ENCODE measurements around the gene TIMP2. TPM values are rescaled to one million over a fixed set of nuclear protein-coding genes. Genes with fewer than 3 reads are reported as not detected.

Gene TIMP2
- total RNA-seq, 2 experiments from 2014 or later: 0.54 TPM; not detected in 1

DNA sequence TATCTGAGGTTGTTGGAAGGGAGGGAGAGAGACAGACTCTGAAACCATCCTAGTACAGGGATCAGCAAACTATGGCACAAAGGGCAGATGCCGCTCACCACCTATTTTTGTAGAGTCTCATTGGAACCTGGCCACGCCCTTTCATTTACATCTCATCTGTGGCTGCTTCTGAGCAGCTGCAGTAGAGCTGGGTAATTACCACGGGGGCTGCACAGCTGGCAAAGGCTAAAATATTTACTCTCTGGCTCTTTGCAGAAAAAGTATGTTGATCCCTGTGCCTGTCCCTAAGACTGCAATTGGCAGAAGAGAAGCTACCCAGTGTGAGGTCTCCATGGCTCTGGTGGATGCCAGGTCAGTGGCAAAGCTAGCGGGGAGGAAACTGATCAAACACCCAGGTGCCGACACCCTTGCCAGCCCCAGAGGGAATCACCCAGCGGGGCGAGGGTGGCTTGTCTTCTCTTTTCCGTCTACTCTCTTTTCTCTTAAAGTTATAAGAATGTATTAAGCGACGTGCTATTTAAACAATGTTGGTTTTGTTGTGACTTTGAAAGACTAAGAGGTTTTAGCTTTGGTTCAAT is 36.2 kb downstream of the TIMP2 start:
- TF ChIP-seq EZH2phosphoT487 (IDR thresholded peaks at IDR 0.05; ENCODE audit: borderline replicate concordance, low read depth, low read length): no peak
- TF ChIP-seq, protein P1, sequence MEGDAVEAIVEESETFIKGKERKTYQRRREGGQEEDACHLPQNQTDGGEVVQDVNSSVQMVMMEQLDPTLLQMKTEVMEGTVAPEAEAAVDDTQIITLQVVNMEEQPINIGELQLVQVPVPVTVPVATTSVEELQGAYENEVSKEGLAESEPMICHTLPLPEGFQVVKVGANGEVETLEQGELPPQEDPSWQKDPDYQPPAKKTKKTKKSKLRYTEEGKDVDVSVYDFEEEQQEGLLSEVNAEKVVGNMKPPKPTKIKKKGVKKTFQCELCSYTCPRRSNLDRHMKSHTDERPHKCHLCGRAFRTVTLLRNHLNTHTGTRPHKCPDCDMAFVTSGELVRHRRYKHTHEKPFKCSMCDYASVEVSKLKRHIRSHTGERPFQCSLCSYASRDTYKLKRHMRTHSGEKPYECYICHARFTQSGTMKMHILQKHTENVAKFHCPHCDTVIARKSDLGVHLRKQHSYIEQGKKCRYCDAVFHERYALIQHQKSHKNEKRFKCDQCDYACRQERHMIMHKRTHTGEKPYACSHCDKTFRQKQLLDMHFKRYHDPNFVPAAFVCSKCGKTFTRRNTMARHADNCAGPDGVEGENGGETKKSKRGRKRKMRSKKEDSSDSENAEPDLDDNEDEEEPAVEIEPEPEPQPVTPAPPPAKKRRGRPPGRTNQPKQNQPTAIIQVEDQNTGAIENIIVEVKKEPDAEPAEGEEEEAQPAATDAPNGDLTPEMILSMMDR (conservative IDR thresholded peaks at IDR 0.05; ENCODE audit: low read length): no peak
- H3K79me2 ChIP-seq (ENCODE audit: insufficient read depth, low read depth, low read length): no peaks in the 10 kb centered on the region
- no peak for DNase-seq (ENCODE audit: low spot score)
- no peaks in the 10 kb centered on the region for H3K9me3 ChIP-seq (ENCODE audit: low read length)
- BruUV-seq (replicated peaks): no TSS peak
- CTCF ChIA-PET (ENCODE audit: unreplicated experiment): no interaction called here
- no peaks in the 10 kb centered on the region for H3K9me2 ChIP-seq (ENCODE audit: insufficient read depth, low read length)
- no peak overlapping the region for H2AFZ ChIP-seq (ENCODE audit: low read length)
- intact Hi-C loops (cut with micrococcal nuclease; ENCODE audit: unreplicated experiment): no loop called here
- no peak overlapping the region for H3K27ac ChIP-seq (ENCODE audit: low read depth, low read length, poor library complexity, severe bottlenecking)
- no peaks in the 10 kb centered on the region for H3K36me3 ChIP-seq (ENCODE audit: insufficient read depth, low read length)
- H4K20me1 ChIP-seq (ENCODE audit: insufficient read depth, low read length): no peaks in the 10 kb centered on the region
- peak overlapping the region; percentile 30 for H3K4me2 ChIP-seq (ENCODE audit: low read length)
- no peak overlapping the region for H3K4me3 ChIP-seq (ENCODE audit: low read depth, low read length, poor library complexity, severe bottlenecking)
- peaks cover 20% of the 10 kb centered on the region for H3K4me1 ChIP-seq (ENCODE audit: insufficient read depth, low read length, poor library complexity, severe bottlenecking)
- POLR2A ChIA-PET: interaction anchor here (0.8 kb wide), 1 partner anchor 14 kb away, joined by 3 read pairs; no protein-coding TSS in a partner anchor

DNA sequence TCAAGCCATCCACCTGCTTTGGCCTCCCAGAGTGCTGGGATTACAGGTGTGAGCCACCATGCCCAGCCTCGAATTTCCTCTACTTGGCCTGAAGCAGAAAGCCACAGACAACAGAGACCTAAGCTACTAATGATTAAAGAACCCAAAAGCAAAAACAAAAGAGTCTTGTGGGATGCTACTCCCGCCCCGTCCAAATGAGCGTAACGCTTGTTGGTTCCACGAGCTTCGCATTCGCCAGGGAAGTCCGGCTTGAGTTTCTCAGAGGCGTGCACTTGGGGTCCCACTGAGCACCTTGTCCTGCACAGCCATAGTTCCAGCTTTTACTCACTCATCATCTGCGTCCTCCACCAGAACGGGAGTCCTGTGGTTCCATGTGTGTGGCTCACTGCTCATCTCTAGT is 38.2 kb downstream of the TIMP2 start:
- no peaks in the 10 kb centered on the region for H3K9me2 ChIP-seq (ENCODE audit: insufficient read depth, low read length)
- no peaks in the 10 kb centered on the region for H4K20me1 ChIP-seq (ENCODE audit: insufficient read depth, low read length)
- TF ChIP-seq, protein P1 (conservative IDR thresholded peaks at IDR 0.05; ENCODE audit: low read length): no peak
- ChIA-PET CTCF (ENCODE audit: unreplicated experiment) (no interaction called here), POLR2A (interaction anchor here (0.6 to 1.2 kb wide), 2 partner anchors 15 to 36 kb away, joined by 3 read pairs; no protein-coding TSS in a partner anchor)
- DNase-seq (ENCODE audit: low spot score): no peak
- intact Hi-C loops (cut with micrococcal nuclease; ENCODE audit: unreplicated experiment): no loop called here
- no peak overlapping the region for H2AFZ ChIP-seq (ENCODE audit: low read length)
- H3K4me2 ChIP-seq (ENCODE audit: low read length): no peak overlapping the region
- no peak overlapping the region for H3K27ac ChIP-seq (ENCODE audit: low read depth, low read length, poor library complexity, severe bottlenecking)
- peaks cover 20% of the 10 kb centered on the region for H3K4me1 ChIP-seq (ENCODE audit: insufficient read depth, low read length, poor library complexity, severe bottlenecking)
- BruUV-seq (replicated peaks): no TSS peak
- no peak overlapping the region for H3K4me3 ChIP-seq (ENCODE audit: low read depth, low read length, poor library complexity, severe bottlenecking)
- no peaks in the 10 kb centered on the region for H3K9me3 ChIP-seq (ENCODE audit: low read length)
- no peaks in the 10 kb centered on the region for H3K36me3 ChIP-seq (ENCODE audit: insufficient read depth, low read length)
- no peaks in the 10 kb centered on the region for H3K79me2 ChIP-seq (ENCODE audit: insufficient read depth, low read depth, low read length)

DNA sequence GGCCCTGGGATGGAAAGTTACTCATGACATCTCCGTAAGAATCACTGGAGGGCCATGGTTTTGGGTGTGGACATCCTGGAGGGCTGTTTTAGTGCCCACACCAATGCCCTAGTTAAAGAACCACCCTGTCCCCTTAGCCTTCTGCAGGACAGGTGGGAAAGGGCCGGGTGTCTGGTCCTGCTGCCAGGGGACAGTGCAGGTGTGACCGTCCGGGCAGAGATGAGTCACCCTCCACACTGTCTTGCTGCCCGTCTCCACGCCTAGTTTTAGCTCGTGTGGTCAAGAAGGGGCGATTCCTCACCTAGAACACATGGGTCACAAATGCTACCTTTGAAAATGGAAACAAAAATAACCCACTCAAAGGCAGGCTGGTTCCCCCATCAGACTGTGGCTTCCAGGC is 39.2 kb downstream of the TIMP2 start:
- peaks cover 20% of the 10 kb centered on the region for H3K4me1 ChIP-seq (ENCODE audit: insufficient read depth, low read length, poor library complexity, severe bottlenecking)
- H3K4me2 ChIP-seq (ENCODE audit: low read length): no peak overlapping the region
- BruUV-seq (replicated peaks): no TSS peak
- H2AFZ ChIP-seq (ENCODE audit: low read length): no peak overlapping the region
- POLR2A ChIA-PET: no interaction called here
- no peaks in the 10 kb centered on the region for H4K20me1 ChIP-seq (ENCODE audit: insufficient read depth, low read length)
- no peak for DNase-seq (ENCODE audit: low spot score)
- TF ChIP-seq, protein P1 (conservative IDR thresholded peaks at IDR 0.05; ENCODE audit: low read length): no peak
- TF ChIP-seq EZH2phosphoT487 (IDR thresholded peaks at IDR 0.05; ENCODE audit: borderline replicate concordance, low read depth, low read length): no peak
- H3K79me2 ChIP-seq (ENCODE audit: insufficient read depth, low read depth, low read length): no peaks in the 10 kb centered on the region
- intact Hi-C loops (cut with micrococcal nuclease; ENCODE audit: unreplicated experiment): no loop called here
- no peak overlapping the region for H3K4me3 ChIP-seq (ENCODE audit: low read depth, low read length, poor library complexity, severe bottlenecking)
- H3K36me3 ChIP-seq (ENCODE audit: insufficient read depth, low read length): no peaks in the 10 kb centered on the region
- no peak overlapping the region for H3K27ac ChIP-seq (ENCODE audit: low read depth, low read length, poor library complexity, severe bottlenecking)
- no peaks in the 10 kb centered on the region for H3K9me2 ChIP-seq (ENCODE audit: insufficient read depth, low read length)
- CTCF ChIA-PET (ENCODE audit: unreplicated experiment): no interaction called here
- no peaks in the 10 kb centered on the region for H3K9me3 ChIP-seq (ENCODE audit: low read length)

Measured in OCI-LY7 (cell line).